Right hindlimb (tissue), 1 donor: Measurements from ENCODE around the gene C7orf33.
"Not testable (repeated sequence)": the region's sequence is repeated elsewhere in the genome, so short reads cannot be mapped to it uniquely, and the experiment has no call there.

Experiments used
- DNase-seq: peaks from one replicate; pipeline ENCODE4 v3.0.0-alpha.2; 2018

Gene C7orf33

DNA sequence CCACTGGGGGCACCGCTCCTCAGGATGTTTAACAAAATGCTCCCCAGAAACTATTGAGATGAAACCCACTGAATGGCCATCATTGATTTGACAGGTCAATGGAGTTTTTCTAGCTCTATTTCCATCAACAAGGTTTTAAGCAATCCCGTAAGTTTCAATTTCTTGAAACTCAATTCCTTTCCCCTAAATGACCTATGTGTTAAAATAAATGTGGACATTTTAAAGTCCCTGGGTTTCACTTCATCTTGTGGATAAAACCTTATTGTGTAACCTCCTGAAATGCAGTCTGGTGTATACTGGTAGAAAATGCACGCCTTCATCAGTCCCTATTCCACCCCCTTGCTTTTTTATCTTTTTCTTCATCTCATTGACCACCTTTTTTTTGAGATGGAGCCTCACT, 8.9 kb upstream of the C7orf33 start:
- no peak for DNase-seq

DNA sequence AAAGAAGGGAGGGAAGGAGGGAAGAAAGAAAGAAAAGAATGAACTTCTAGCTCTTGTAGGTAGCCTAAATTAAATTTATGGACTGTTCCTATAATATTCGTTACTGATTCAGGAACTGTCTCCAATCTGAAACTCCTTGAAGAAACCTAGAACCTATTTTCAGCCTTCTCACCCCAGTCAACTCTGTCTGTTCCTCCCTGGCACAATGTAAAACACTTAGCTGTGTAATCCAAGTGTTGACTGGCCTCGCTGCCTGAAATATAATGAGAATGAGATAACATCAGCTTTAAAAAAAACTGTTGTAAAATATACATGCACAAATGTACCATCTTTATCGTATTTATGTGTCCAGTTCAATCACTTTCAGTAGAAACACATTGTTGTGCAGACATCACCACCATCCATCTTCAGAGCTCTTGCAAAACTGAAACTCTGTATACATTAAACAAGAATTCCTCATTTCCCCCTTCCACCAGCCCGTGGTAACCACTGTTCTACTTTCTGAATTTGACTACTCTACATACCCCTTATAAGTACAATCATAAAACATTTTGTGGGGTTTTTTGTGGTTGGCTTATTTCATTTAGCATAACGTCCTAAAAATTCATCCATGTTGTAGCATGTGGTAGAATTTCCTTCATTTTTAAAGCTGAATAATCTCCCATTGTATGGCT, 6.3 kb upstream of the C7orf33 start:
- DNase-seq, result no peak

DNA sequence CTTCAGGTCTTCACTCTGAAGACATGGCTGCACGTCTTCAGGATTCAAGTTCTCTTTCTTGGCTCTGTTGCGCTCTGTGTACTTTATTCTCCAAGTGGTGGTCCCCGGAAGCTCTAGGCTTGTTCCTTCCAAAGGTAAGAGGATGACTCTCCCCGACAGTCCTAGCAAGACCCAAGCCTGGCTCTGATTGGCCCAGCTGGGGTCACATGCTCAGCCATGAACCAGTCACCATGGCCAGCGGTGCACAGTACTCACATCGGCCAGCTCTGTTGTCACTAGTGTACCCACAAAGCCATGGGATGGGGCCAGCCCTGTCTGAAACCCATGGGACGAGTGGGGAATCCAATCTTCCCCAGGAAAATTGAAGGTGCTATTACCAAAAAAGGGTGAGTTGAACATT, 5.2 kb upstream of the C7orf33 start:
- DNase-seq, result no peak

DNA sequence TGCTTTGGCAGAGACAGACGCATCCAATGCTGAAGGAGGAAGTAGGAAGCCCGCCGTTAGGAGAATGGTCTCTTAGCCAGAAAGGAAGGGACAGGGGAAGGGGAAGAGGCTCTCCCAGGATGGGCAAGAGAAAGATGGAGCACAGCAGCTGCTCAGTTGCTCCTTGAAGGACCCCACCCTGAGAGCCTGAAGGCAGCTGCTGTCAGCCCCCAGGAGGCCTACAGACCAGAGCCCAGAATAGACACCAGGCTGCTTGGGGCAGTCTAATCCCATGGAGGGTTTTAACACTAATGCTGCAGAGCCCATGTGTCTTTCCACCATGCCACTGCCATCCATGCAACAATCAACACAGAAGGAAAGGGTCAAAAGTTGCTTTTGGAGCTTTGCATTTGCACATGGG, 3.5 kb upstream of the C7orf33 start:
- DNase-seq, result peak; percentile 49

DNA sequence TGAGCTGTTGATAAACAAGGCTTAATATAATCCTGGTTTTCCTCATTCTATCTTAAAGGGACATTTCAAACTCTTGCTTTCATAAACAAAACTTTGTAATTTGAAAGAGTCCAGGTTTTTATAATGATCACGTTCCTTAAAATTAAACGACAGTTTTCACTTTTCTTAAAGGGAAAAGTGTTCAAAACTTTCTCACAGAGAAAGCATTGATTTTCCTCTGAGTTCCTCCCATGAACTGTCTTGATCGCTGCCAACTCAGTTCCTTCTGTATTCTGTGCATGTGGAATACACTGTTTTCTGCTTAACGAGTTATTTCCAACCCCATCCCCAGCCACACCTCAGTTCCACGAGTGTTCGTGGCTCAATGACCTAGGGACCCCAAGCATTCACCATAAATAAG, 2.4 kb upstream of the C7orf33 start:
- no peak for DNase-seq

DNA sequence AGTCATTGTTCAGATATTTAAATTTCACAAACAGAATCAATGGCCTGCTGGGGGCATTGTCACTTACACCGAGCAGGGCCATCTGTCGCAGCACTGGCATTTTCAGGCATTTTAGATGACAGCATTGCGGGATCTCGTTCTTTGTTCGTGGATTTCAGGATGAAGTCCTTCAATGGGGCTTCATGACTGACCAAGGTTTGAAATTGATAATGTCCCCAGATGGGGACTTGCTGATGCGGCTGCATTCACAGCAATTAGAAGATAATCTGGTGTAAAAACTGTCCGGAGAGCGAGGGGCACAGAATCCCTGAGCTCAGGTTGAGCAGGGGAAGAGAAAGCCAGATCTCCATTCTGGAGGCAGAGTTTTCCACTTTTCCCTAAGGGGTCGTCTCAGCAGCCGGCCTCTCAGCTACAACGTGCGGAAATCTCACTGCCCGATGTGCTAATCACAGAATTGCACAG, 1.9 kb upstream of the C7orf33 start:
- DNase-seq, result no peak

DNA sequence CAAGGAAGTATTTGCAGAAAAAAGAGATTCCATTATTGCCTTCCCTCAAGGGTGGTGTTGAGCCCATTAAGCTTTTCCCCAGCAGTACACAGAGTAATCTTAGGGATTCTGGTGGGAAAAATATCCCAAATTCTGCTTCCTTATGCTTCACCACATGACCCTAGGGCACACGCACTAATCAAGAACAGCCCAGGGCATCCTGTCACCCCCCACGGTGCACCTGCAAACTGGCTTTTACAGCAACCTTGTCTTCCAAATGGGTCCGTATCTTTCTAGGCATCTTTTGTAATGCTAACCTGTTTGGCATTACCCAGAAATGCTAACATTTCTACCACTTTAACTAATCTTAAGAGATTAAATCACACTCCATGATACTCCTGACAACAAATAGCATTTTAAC, 926 bp upstream of the C7orf33 start:
- DNase-seq, result no peak

DNA sequence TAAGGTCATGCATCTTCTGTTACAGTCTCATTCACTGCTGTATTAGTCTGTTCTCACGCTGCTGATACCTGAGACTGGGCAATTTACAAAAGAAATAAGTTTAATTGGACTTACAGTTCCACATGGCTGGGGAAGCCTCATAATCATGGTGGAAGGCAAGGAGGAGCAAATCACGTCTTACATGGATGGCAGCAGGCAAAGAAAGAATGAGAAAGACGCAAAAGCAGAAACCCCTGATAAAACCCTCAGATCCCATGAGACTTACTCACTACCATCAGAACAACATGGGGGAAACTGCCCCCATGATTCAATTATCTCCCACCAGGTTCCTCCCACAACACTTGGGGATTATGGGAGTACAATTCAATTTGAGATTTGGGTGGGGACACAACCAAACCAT, 5.8 kb downstream of the C7orf33 start:
- not testable (repeated sequence) for DNase-seq

DNA sequence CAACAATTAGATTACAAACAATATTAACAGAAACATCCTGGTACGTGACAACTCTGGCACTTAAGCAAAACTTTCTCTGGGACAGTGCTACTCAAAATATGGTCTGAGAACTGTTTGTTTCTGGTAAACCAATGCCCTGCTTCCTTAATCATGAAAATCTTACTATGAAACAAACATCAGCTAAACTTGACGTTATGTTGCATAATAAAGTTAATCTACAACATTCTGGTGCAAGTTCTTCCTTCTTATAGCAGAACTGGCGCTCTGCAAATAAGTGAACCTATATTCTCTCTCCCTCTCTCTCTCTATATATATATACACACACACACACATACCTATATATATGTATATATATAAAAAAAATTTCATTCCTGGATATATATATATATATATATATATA, 7.8 kb downstream of the C7orf33 start:
- DNase-seq, result no peak

DNA sequence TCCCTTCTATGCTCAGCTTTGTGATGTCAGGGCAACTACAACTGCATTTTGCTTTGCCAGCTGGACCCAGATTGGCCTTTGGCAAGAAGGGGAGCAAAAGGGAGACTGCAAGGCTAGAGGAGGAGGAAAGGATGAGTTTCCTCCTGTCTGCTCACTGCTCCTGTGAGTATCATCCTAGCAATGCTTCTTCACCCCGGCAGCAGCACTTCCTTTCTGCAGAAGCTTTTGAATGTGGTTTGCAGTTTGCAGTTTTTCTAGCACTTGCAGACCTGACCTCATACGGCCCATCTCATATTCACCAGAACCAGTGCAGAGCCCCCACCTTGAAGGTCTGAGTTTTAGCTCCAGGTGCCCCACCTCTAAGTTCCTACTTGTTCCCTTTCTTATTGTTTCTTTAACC, 14.8 kb downstream of the C7orf33 start:
- no peak for DNase-seq

DNA sequence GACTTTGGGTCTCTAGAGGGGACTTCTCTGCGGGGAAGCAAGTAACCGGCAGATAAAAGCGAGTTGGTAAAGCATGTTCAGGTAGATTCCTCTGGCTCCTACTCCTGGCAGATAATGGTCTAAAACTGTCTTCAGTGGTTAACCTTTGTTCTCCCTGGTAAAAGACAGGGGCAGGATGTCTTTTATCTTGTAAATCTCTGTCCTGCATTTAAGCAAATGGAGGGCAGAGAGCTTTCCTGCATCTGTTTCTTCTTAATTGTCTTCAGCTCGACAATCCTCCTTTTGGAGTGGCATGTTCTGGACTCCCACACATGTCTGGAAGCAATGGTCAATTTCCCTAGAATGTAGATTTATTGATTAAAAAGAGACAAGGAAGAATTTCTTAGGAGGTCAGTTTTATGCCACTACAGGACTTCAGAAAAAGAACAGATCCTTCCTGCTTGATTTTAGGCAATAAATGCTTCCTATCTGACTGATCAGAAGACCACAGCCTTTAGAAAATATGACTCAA, 16.6 kb downstream of the C7orf33 start:
- no peak for DNase-seq

DNA sequence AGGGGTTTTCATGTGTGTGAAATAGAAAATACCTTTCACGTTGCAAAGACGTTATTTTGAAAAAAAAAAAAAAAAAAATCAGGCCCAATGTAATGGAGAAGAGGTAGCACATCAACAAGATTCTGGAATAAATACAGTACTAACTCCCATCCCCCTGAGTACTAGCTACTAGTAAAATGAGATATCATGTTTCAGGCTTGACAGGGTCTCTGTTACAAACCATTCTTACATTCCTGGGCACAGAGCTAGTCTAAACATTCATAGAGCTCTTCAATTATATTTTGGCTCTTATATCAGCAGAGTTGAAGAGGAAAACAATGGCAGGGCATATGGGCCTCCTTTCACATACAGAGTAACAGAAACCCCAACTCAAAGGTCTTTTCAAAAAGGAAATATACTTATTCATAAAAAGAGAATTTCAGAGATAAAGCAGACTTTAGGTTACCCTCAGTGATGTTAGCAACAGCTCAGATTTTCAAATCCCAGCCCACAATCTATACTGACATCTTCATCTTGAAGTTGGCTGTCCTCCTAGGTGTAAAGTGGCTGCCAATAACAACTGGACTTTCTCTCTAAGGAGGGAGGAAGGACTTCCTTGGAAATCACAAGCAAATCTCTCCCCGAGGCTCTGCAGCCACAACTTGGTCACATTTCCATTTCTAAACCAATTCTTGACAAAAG, 18.6 kb downstream of the C7orf33 start:
- peak; percentile 35 for DNase-seq

DNA sequence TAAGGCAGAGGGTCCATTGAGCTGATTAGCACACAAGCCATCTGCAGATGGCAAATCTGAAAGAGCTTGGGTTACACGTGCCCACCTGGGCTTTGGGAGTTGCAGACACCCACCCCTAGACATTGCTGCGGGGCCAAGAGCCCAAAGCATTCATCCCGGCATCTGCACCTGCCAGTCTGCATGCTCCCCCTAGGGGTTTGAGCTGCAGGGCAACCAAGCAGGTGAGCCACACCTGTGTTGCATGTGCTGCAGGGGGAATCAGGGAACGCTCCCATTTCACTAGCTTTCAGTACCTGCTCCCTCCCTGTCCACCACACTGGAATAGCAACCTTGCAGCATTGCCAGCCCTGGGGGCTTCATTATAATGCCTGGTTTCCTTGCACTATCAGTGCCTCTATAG, 21.1 kb downstream of the C7orf33 start:
- no peak for DNase-seq

DNA sequence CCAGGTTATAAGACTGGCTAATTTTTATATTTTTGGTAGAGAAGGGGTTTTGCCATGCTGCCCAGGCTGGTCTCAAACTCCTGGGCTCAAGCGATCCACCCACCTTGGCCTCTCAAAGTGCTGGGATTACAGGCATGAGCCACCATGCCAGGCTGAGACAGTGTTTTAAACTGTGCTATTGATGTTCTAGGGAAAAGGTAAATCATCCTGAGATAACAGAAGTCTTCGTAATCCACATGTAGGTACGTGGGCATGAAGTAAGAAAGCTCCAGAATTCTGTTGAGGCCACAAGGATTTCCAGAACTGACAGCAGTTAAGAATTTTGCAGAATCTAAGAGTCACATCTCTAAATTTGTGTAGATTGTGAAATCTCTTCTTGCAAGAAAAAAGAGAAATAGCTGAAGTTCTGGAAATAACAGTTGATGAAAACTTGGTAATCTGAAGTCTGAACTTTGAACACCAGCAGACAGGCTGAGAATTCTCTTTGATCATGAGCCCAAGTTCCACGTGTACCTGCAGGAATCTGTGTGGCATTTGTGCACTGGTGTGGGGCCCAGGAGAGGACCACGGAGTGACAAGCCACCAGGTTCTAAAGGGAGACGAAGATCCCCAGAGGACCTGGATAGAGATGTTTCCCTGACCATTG, 24.6 kb downstream of the C7orf33 start:
- DNase-seq, result no peak

DNA sequence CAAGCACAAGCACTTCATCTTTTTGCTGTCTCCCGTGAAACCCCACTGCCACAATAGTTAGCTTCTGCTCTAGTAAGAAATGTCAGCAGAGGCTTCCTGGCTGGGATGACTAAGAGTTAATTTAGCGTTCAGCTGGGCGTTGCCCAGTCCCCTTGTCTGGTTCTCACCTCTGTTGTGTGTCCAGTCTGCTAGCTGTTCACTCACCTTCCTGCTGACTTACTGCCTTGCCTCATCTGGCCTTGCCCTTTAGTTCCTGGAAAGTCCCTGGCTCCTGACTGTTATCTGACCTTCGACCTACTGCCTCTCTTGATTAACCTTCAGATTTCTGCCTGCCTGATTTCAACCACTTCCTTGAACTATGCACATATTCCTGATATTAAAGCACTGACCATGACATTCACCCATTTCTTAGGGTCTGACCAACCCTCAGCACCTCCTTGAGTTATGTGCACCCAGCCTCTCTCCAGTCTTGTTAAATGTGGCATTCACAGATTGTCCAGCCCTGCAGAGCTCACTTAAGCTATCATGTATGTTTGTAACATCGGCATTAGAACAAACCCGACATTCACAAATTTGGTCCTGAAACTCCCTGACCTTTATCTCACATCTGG, 30.3 kb downstream of the C7orf33 start:
- no peak for DNase-seq

DNA sequence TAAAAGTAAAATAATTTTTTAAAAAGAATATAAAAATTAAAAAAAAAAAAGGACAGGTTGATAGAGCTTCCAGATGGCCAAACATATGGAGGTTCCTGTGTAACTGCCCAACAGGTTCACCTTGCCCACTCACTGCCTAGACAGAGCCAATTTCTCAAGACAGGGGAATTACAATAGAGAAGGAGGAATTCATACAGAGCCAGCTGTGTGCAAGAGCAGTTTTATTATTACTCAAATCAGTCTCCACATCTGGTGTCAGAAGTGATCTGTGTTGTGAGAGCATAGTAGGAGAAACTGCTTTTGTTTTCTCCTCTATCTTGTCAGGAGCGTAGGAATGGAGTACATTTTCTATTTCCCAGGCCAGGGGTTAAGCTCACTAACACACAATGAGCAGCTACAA, 31.0 kb downstream of the C7orf33 start:
- no peak for DNase-seq

DNA sequence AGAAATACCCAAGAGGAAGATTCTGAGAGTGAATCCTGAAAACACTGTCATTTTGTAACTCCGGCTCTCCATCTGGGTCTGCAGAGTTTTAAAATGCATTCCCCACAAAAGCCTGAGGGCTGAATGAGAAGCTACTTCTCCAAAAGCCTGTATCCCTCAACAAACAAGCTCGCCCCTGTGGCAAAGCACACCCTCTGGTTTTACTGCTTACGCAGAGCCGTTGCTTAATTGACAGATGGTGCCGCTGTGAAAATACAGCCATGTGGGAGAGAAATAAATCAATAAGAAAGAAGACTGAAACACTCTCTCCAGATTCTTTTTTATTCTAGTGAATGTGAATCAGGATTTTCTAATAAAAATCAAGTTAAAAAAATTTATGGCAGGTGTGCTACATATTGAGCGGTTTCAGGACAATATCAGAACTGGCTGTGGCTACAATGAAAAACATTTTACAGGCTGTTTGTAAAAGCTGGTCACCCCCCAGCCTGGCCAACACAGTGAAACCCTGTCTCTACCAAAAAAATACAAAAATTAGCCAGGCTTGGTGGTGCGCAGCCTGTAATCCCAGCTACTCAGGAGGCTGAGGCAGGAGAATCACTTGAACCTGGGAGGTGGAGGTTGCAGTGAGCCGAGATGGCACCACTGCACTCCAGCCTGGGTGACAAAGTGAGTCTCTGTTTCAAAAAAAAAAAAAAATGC, 32.5 kb downstream of the C7orf33 start:
- DNase-seq, result no peak

DNA sequence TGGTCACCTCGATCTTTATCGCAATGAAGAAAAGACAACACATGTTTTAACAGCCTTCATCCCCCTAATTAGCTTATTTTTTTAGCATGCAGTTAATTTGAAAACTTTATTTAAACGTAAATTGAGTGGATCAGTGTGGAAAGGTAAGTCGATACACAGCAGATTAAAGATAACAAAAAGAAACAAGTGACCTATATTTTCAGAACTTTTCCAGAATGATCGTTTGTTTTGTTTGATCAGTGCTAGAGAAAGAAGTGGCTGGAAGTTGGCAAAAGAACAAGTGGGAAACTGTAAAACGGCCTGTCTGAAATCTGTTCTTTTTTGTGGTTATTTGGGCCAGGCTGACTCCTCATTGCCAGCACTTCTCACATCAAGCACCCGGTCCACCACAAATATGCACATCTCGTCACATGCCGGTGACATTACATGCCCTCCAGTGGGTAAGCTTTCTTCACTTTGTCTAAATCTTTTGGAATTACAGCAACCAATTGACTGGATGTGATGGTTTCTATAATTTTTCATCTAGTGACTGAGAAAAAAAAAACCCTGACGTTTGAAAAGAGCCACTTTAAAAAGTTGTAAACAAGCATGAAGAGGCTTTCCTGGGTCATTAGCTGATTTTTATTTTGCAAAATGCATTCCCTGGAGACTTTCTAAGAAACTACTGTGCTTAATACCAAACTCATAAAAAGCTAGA, 33.2 kb downstream of the C7orf33 start:
- no peak for DNase-seq

DNA sequence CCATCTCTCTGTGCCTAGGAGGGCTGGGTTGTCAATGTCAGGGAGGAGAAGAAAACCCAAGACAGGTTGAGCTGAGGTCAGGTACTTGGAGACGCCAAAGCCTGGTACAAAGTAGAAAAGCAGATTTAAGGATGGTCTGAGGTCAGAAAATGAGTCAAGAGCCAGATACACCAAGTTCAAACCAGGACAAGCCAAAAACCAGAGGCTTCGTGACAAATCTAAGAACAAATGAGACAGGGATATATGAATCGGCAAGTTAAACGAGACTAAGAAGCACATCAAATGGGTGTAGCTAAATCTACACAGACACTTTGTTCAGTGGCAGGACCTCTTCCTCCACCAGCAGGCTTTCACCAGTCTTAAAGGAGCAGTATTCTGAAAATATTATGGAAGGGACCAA, 34.2 kb downstream of the C7orf33 start:
- no peak for DNase-seq

DNA sequence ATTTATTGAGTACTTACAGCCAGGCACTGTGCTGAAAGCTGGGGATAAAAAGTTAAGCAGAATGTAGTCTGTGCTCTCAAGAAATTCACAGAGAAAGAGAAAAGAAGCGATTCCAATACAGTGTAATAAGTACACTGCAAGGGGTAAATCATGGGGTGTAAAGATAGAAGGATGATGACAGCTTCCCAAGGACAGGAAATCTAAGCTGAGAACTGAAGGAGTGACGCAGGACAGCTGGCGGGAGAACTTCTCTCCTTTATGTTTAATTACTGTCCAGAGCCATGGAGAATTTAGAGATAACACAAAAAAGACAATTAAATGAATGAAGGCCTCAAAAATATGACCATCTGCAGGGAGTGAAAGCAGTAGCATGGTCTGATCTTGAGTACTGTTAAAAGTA, 34.8 kb downstream of the C7orf33 start:
- no peak for DNase-seq

DNA sequence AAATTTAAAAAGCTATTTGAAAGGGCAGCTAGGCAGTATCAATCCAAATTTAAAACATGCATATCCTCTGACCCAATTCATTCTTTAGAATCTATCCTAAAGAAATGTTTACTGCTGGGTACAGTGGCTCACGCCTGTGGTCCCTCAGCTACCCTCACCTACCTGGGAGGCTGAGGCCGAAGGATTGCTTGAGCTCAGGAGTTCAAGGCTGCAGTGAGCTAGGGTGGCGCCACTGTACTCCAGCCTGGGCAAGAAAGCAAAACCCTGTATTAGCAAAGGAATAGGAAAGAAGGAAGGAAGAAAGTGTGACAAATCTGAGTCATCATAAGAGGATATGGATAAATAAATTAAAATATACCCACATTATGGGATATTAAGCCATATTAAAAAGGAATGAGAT, 36.3 kb downstream of the C7orf33 start:
- no peak for DNase-seq

DNA sequence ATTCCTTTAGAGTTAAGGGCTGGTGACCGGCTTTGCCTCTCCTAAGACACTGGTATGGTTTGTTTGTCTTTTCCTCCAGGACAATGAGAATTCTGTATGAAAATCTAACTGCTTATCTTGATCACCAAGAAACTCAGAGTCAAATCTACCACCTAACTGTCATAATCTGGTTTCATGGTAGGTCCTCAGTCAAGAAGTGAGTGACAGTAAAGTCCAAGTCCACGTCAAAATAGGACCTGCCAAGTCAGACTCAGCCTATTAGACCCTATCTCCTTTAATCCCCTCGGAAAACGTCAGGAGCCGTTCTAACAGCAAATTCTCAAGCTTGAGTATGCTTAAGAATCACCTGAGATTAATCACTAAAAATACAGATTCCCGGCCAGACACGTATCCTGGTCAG, 37.4 kb downstream of the C7orf33 start:
- no peak for DNase-seq
